NCI-H187 (cell line): Measurements from ENCODE around the gene MUC21.
"Not testable (repeated sequence)": the region's sequence is repeated elsewhere in the genome, so short reads cannot be mapped to it uniquely, and the experiment has no call there.

ENCODE experiments used
- DNase-seq, 2 experiments: peaks; one replicate each; lab custom pipeline; 2025; lab: John Stamatoyannopoulos, UW

MUC21 gene

DNA sequence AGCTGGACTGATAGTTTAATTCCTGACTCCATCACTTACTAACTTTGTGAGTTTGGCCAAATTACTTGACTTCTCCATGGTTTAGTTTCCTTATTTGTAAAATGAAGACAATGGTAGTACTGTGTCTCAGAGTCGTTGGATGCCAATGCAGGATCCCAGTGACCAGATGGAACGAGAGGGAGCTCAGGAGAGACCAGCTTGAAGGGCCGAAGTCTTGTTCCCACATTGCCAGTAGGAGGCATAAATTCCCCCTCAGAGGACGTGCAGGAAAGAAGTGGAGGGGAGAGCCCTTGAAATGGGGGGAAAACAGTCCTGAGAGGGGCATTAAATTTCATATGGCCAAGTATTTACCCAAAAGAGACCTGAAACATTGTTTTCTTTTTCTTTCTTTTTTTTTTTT, 24.6 kb downstream of the MUC21 start:
- no peak for DNase-seq

DNA sequence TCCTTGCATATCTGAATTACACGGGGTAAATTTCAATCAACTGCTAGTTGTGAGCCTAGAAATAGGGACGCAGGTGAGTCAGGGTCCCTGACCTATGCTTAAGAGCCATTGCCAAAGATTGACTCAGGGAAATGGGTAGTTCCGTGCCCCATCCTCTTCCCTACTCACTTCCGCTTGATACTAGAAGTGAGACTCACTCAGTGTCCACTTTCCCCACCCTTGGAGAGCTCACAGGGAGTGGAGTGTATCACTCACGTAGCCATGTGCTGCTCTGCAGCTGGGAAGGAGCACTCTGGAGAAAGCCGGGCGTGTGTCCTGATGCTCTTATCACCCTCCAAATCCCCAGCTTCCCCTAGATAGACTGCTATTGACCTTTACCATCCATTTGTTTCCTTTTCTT, 26.2 kb downstream of the MUC21 start:
- DNase-seq, result no peak

GRCh38 chr6:31010393-31011060, 27.0 kb downstream of the MUC21 start, which contains the start of gene MUC22:
TSS of gene MUC22 (plus strand) at chr6:31010474. CDS start at chr6:31010707, 233 bp downstream.
- DNase-seq, result no peak

DNA sequence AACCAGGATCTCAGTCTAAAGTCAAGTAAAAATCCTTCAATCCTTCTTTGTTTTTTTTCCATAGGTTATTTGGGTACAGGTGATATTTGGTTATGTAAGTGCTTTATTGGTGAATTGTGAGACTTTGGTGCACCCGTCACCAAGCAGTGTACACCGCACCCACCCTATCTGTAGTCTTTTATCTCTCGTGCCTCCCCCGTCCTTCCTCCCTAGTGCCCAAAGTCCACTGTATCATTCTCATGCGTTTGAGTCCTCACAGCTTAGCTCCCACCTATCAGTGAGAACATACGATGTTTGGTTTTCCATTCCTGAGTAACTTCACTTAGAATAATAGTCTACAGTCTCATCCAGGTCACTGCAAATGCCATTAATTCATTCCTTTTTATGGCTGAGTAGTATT, 27.6 kb downstream of the MUC21 start:
- DNase-seq, result no peak

DNA sequence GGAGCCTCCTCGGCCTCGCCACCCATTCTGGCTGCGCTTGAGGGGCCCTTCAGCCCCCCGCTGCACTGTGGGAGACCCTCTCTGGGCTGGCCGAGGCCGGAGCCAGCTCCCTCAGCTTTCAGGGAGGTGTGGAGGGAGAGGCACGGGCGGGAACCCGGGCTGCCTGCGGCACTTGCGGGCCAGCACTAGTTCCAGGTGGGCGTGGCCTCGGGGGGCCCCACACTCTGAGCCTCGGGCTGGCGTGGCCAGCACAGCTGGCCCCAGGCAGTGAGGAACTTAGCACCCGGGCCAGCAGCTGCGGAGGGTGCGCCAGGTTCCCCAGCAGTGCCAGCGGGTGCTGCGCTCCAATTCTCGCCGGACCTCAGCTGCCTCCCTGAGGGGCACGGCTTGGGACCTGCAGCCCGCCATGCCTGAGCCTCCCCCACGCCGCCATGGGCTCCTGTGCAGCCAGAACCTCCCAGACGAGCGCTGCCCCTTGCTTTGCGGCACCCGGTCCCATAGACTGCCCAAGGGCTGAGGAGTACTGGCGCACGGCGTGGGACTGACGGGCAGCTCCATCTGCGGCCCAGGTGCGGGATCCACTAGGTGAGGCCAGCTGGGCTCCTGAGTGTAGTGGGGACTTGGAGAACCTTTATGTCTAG, 33.3 kb downstream of the MUC21 start:
- no peak for DNase-seq

DNA sequence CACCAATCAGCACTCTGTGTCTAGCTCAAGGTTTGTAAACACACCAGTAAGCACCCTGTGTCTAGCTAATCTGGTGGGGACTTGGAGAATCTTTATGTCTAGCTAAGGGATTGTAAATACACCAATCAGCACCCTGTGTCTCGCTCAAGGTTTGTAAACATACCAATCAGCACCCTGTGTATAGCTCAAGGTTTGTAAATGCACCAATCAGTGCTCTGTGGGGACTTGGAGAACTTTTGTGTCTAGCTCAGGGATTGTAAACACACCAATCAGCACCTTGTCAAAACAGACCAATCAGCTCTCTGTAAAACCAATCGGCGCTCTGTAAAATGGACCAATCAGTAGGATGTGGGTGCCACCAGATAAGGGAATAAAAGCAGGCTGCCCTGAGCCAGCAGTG, 33.9 kb downstream of the MUC21 start:
- not testable (repeated sequence) for DNase-seq

- no peak for DNase-seq
Measured at GRCh38 chr6:31020057-31020456, 36.5 kb downstream of the MUC21 start.

DNA sequence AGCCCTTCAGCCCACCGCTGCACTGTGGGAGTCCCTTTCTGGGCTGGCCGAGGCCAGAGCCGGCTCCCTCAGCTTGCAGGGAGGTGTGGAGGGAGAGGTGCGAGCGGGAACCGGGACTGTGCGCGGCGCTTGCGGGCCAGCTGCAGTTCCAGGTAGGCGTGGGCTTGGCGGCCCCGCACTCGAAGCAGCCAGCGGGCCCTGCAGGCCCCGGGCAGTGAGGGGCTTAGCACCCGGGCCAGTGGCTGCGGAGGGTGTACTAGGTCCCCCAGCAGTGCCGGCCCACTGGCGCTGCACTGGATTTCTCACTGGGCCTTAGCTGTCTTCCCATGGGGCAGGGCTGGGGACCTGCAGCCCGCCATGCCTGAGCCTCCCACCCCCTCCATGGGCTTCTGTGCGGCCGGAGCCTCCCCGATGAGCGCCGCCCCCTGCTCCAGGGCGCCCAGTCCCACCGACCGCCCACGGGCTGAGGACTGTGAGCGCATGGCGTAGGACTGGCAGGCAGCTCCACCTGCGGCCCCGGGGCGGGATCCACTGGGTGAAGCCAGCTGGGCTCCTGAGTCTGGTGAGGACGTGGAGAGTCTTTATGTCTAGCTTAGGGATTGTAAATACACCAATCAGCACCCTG, 37.2 kb downstream of the MUC21 start:
- DNase-seq, result not testable (repeated sequence)

GRCh38 chr6:31021705-31022531, 38.4 kb downstream of the MUC21 start:
- not testable (repeated sequence) for DNase-seq

DNA sequence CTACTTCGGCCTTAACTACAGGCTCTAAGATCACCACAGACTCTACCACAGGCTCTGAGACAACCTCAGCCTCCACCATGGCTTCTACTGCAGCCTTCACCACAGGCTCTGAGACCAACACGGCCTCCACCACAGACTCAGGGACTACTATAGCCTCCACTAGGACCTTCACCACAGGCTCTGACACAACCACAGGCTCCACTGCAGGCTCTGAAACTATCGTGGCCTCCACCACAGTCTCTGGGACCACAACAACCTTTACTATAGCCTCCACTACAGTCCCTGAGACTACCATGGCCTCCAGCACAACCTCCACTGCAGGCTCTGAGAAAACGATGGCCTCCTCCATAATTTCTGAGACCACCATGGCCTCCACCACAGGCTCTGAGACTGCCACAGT, 42.1 kb downstream of the MUC21 start:
- DNase-seq, result no peak

DNA sequence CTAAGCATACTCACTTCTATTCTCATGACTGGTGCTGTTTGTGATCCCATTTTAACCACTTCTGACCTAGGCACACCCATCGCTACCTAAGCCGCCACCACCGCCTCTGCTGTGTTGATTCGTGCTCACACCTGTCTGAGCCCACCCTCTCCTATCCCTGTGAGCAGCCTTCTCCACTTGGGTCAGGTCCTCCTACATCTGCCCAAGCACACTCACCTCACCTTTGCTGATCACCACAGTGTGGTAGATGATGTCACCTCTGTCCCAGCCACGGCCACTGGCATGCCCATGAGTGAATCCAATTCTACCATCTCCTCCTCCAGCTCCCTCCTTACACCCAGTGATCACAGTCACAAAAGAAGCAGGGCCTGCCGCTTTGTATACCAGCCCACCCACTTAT, 47.6 kb downstream of the MUC21 start:
- no peak for DNase-seq

- DNase-seq, result no peak
Measured at GRCh38 chr6:31033075-31033474, 49.6 kb downstream of the MUC21 start.

DNA sequence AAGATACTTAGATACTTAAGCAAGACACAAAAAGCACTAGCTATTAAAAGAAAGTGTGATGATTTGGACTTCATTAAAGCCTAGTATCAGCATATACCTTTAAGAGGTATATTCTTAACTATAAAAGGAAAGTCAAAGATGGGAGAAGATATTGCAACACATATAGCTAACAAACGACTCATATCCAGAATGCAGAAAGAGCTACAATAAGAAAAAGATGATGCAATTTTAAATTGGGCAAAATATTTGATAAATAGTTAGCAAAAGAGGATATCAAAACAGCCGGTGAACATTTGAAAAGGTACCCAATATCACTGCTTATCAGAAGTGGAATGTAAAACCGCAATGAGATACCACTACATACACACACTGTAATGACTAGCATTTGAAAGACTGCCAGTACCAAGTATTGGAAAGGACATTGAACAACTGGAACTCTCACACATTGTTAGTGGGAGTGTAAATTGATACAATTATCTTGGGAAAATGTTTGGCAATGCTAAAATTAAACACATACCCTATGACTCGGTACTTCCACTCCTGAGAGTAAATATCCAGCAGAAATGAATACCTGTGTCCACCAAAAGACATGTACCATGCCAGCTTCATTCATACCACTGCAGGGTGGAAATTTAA, 52.5 kb downstream of the MUC21 start:
- DNase-seq, result no peak

DNA sequence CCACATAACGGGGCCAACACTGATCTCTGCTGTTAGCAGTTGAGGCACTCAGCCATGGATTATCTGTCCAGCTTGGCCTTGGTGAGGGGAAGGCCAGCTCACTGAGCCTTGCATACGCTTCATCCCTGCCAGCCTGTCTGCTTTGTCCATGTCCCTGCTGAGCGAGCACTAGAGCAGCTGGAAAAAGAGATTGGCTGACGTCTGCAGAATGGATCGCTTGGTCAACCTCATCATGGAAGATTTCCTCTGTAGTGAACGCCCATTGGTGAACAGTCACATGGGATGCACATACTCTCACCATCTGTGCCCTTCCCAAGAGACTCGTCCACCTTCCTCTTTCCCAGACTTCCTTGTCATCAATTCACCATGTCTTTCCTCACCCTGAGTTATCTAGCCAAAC, 53.7 kb downstream of the MUC21 start:
- DNase-seq, result no peak

- DNase-seq, result no peak
Measured at GRCh38 chr6:31037682-31038081, 54.2 kb downstream of the MUC21 start.

DNA sequence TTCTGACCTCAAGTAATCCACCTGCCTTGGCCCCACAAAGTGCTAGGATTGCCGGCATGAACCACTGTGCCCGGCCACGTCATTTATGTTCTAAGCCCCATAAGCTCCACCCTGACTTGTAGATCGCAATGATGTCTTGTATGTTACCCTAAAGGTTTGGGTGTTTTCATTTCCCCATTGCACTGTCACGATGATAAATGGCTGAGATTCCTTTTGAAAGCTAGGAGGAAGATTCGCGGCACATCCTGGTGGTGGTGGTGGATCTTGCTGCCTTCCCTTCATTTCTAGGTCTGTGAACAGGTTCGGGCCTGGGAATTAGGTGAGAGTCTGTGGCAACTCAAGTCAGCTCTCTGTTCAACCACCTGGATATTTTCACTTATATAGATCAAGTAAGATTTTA, 55.0 kb downstream of the MUC21 start:
- no peak for DNase-seq
